ENCODE data around the gene MACROD1. TPM values are rescaled to one million over a fixed set of nuclear protein-coding genes. Genes with fewer than 3 reads are reported as not detected.

MACROD1 gene
- total and polyA plus RNA-seq, 10 of the 15 experiments (the other 5 are each of a cell fraction or from before 2014, with no cell fraction given), result 1.2 to 22.7 (median 11.3) TPM; not detected in 1

- no peak for TF ChIP-seq ZNF592 (IDR thresholded peaks at IDR 0.05)
Observed at GRCh38 chr11:64150051-64150450, 15.9 kb downstream of the MACROD1 start (continued).

- FAIRE-seq, result no peak
- no peaks in the 10 kb centered on the region; the same call in 1 of the 2 replicates for H3K4me1 ChIP-seq (ENCODE audit: control insufficient read depth, insufficient read depth, low read length)
Observed at GRCh38 chr11:64148917-64149617, 16.8 kb downstream of the MACROD1 start.

More at GRCh38 chr11:64148917-64149617, 16.8 kb downstream of the MACROD1 start:
- ChIA-PET RAD21 (ENCODE audit: unreplicated experiment) (interaction anchor here (0.6 to 1.9 kb wide), 5 partner anchors 149 to 379 kb away, joined by 3 to 7 read pairs (median 3); no protein-coding TSS in a partner anchor), POLR2A (no interaction called here), SMC1A (ENCODE audit: uncharacterized antibody, unreplicated experiment) (interaction anchor here (1.2 to 3.1 kb wide), 2 partner anchors 123 to 312 kb away, joined by 3 to 12 read pairs; no protein-coding TSS in a partner anchor), CTCF (interaction anchor here (0.5 to 8.8 kb wide), 13 partner anchors 14 to 411 kb away, joined by 3 to 68 read pairs (median 4); partner anchors contain the start of genes MARK2 and ZFTA)
- DNase-seq (ENCODE audit: low read depth, low spot score) (no peak), ATAC-seq (no peak)
- Histone ChIP-seq H2AFZ (ENCODE audit: control insufficient read depth, low read depth, low read length) (no peak overlapping the region), H3K27me3 (replicated peaks in 1 of 2; ENCODE audit: control insufficient read depth in 2 of 2, insufficient read depth in 2 of 2, low read length in 1 of 2) (no peaks in the 10 kb centered on the region), H3K27ac (ENCODE audit: control insufficient read depth, insufficient read depth) (no peak overlapping the region), H3K4me2 (ENCODE audit: control insufficient read depth, insufficient read depth) (no peak overlapping the region), H3K79me2 (ENCODE audit: control insufficient read depth, insufficient read depth, low read length) (no peaks in the 10 kb centered on the region), H4K20me1 (ENCODE audit: control insufficient read depth, insufficient read depth) (0 out of 2 replicates have a peak, but pooled peaks cover 3% of the 10 kb centered on the region), H3K9ac (ENCODE audit: control insufficient read depth, insufficient read depth, low read length) (no peak overlapping the region), H3K36me3 (ENCODE audit: control insufficient read depth in 2 of 2, insufficient read depth in 2 of 2, low read length in 1 of 2) (no peaks in the 10 kb centered on the region), H3K4me3 (no peak overlapping the region), H3K9me3 (replicated peaks; ENCODE audit: control insufficient read depth, insufficient read depth, low read length) (no peaks in the 10 kb centered on the region)
- BruUV-seq (replicated peaks), result no TSS peak
- TF ChIP-seq EGR1 (IDR thresholded peaks at IDR 0.05; ENCODE audit: borderline replicate concordance in 1 of 2, low read depth in 2 of 2, low read length in 2 of 2) (no peak), IRF5 (IDR thresholded peaks at IDR 0.05; ENCODE audit: borderline replicate concordance) (no peak), JUND (IDR thresholded peaks at IDR 0.05; ENCODE audit: low read depth, low read length) (no peak), SPI1 (IDR thresholded peaks at IDR 0.05; ENCODE audit: borderline replicate concordance, insufficient read depth, low read depth, low read length) (no peak)
- intact Hi-C loops (cut with micrococcal nuclease; ENCODE audit: unreplicated experiment), result loop anchor here (1.0 to 5.0 kb wide), 4 partner anchors 47 to 382 kb away; no protein-coding TSS in a partner anchor
- in situ Hi-C loops (cut with MboI), result loop anchor here (5.0 kb wide), 2 partner anchors 147 to 312 kb away; partner anchors contain the start of gene MARK2
- WGBS (ENCODE audit: insufficient coverage, insufficient replicate concordance, low lambda C conversion rate, missing lambda C conversion rate), result 34% methylated on average over 25 of the region's 25 CpGs

All from GM12878 (cell line).